ENCODE data around the gene GPR107.

GRCh38 chr9:130015353-130016019, 38.2 kb upstream of the GPR107 start:
- no peak for TF ChIP-seq CTCF (conservative IDR thresholded peaks at IDR 0.05; ENCODE audit: low read length)
- TF ChIP-seq EZH2phosphoT487 (IDR thresholded peaks at IDR 0.05; ENCODE audit: borderline replicate concordance, low read depth, low read length) = no peak
